Gastrocnemius medialis (tissue), 4 donors: ENCODE results near the gene ST6GALNAC4. TPM values are rescaled to one million over a fixed set of nuclear protein-coding genes. Genes with fewer than 3 reads are reported as not detected.

Experiments used
- ATAC-seq, 2 donors: fragments of 150-250 bp; one replicate each; pipeline ENCODE4 v1.9.1; 2016
- DNase-seq, 2 donors: peaks; one replicate each; pipeline ENCODE4 v3.0.0-alpha.2; 2019
- H3K27ac ChIP-seq, 4 donors: fragments of 200-600 bp; sonication (generic); 1 replicate in 1 of 4; 2 replicates in 3 of 4; pipeline ENCODE4 v1.5.1; 2016 to 2018; ENCODE audit warnings: mild to moderate bottlenecking in 2 of 4, moderate library complexity in 1 of 4
- H3K27me3 ChIP-seq, 3 donors: fragments of 200-600 bp; sonication (generic) in 2 of 3; 1 replicate in 1 of 3; 2 replicates in 2 of 3; pipeline versions ENCODE4 v1.5.1 to v1.6.0; 2016 to 2019; ENCODE audit warnings: mild to moderate bottlenecking in 1 of 3, moderate library complexity in 1 of 3
- H3K36me3 ChIP-seq, 2 donors: fragments of 200-600 bp; sonication (generic) in 1 of 2; one replicate each; pipeline ENCODE4 v1.5.1; 2017 to 2018
- H3K4me1 ChIP-seq, 2 donors: fragments of 200-600 bp; sonication (generic) in 1 of 2; one replicate each; pipeline ENCODE4 v1.5.1; 2016 to 2017; ENCODE audit warnings: mild to moderate bottlenecking in 2 of 2
- H3K4me3 ChIP-seq, 4 donors: fragments of 200-600 bp; sonication (generic) in 3 of 4; 1 replicate in 1 of 4; 2 replicates in 3 of 4; pipeline ENCODE4 v1.5.1; 2016 to 2019; ENCODE audit warnings: mild to moderate bottlenecking in 2 of 4
- H3K9me3 ChIP-seq, 3 donors: fragments of 200-600 bp; sonication (generic) in 2 of 3; 1 replicate in 1 of 3; 2 replicates in 2 of 3; pipeline ENCODE4 v1.5.1; 2016 to 2019
- CTCF ChIP-seq, 5 experiments: fragments of 450-650 bp in 3 of 5; fragments of 200-600 bp in 2 of 5; sonication (generic) in 2 of 5; IDR thresholded peaks in 4 of 5; conservative IDR thresholded peaks in 1 of 5; 1 replicate in 4 of 5; 2 replicates in 1 of 5; pipeline ENCODE4 v1.5.1; 2016 to 2019; ENCODE audit warnings: antibody characterized with exemption in 5 of 5, mild to moderate bottlenecking in 3 of 5, moderate library complexity in 3 of 5
- POLR2A ChIP-seq, 2 donors: fragments of 450-650 bp; IDR thresholded peaks; one replicate each; pipeline ENCODE4 v1.6.1; 2017; ENCODE audit warnings: antibody characterized with exemption in 2 of 2, mild to moderate bottlenecking in 2 of 2, moderate library complexity in 2 of 2
- in situ Hi-C, 4 donors: fragments of 200-750 bp; cut with MboI; loops; one replicate each; pipeline versions ENCODE4 v1.15.0 to v1.8.0; 2017; ENCODE audit warnings: low sequenced_read_pairs in 4 of 4
- intact Hi-C: fragments of 100-400 bp; cut with DNase I; formaldehyde crosslinking; loops from one replicate; pipeline ENCODE4 v1.15.1; 2023; ENCODE audit warnings: low total_unique reads
- total RNA-seq, 4 donors: library from RNA; depleted of rRNA; stranded (reverse); fragments of >200 nt; gene quantifications; one replicate each; pipeline versions ENCODE4 v1.1.0 to v1.2.3, GENCODE V29; 2016

The ST6GALNAC4 gene
- total RNA-seq, 4 donors from 2014 or later: 11.2 to 48.4 (median 23.6) TPM

GRCh38 chr9:127927201-127927987, 10.6 kb upstream of the ST6GALNAC4 start:
- DNase-seq: no peak
- Histone ChIP-seq H3K36me3 (no peaks in the 10 kb centered on the region), H3K4me3 (no peak overlapping the region), H3K9me3 (no peaks in the 10 kb centered on the region), H3K27ac (no peak overlapping the region), H3K27me3 (peaks cover 35 to 46% (median 41%) of the 10 kb centered on the region in 3 donors), H3K4me1 (peaks cover 12 to 18% of the 10 kb centered on the region in 2 donors)
- ATAC-seq: no peak
- intact Hi-C loops: loop anchor here (10.0 kb wide), 1 partner anchor 423 kb away; no protein-coding TSS in a partner anchor
- in situ Hi-C loops: loop anchor here in 2 of 4 donors (10.0 kb wide), 2 partner anchors 193 to 333 kb away; partner anchors contain the start of gene TOR2A (in 1 of the 2)
- no peak for TF ChIP-seq POLR2A (IDR thresholded peaks at IDR 0.05)
- TF ChIP-seq CTCF (IDR thresholded peaks at IDR 0.05 in 4 of 5, conservative IDR thresholded peaks at IDR 0.05 in 1 of 5): no peak

DNA sequence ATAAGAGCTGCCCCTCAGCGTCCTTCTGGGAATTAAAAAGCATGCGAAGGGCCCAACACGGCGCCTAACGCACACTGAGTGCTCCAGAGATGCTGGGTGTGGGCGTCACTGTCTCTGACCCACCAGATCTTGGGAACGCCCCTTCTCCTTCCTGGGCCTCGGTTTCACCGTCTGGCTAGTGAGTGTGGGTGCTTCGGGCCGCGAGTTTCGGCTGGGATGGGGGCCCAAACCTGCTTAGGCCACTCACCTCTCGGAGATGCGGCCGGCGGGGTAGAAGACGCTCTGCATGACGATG, 10.0 kb upstream of the ST6GALNAC4 start:
- TF ChIP-seq POLR2A (IDR thresholded peaks at IDR 0.05) (no peak), CTCF (IDR thresholded peaks at IDR 0.05 in 4 of 5, conservative IDR thresholded peaks at IDR 0.05 in 1 of 5) (no peak)

GRCh38 chr9:127925959-127926905, 9.4 kb upstream of the ST6GALNAC4 start:
- Histone ChIP-seq H3K27me3 (peaks cover 35 to 46% (median 41%) of the 10 kb centered on the region in 3 donors), H3K9me3 (no peaks in the 10 kb centered on the region), H3K4me1 (peaks cover 16 to 24% of the 10 kb centered on the region in 2 donors), H3K27ac (no peak overlapping the region), H3K36me3 (no peaks in the 10 kb centered on the region), H3K4me3 (no peak overlapping the region)
- intact Hi-C loops: loop anchor here (10.0 kb wide), 1 partner anchor 421 kb away; no protein-coding TSS in a partner anchor
- in situ Hi-C loops: loop anchor here in 2 of 4 donors (10.0 kb wide), 2 partner anchors 191 to 331 kb away; partner anchors contain the start of gene TOR2A (in 1 of the 2)
- ATAC-seq: no peak
- no peak for DNase-seq
- TF ChIP-seq POLR2A (IDR thresholded peaks at IDR 0.05) (no peak), CTCF (IDR thresholded peaks at IDR 0.05 in 4 of 5, conservative IDR thresholded peaks at IDR 0.05 in 1 of 5) (no peak)

More for the DNA sequence above, 10.0 kb upstream of the ST6GALNAC4 start:
- DNase-seq (no peak), ATAC-seq (no peak)
- Histone ChIP-seq H3K4me1 (peaks cover 14 to 20% of the 10 kb centered on the region in 2 donors), H3K9me3 (no peaks in the 10 kb centered on the region), H3K27me3 (peaks cover 35 to 46% (median 41%) of the 10 kb centered on the region in 3 donors), H3K27ac (no peak overlapping the region), H3K4me3 (no peak overlapping the region), H3K36me3 (no peaks in the 10 kb centered on the region)
- intact Hi-C loops: loop anchor here (10.0 kb wide), 1 partner anchor 422 kb away; no protein-coding TSS in a partner anchor
- in situ Hi-C loops: loop anchor here in 2 of 4 donors (10.0 kb wide), 2 partner anchors 192 to 332 kb away; partner anchors contain the start of gene TOR2A (in 1 of the 2)

DNA sequence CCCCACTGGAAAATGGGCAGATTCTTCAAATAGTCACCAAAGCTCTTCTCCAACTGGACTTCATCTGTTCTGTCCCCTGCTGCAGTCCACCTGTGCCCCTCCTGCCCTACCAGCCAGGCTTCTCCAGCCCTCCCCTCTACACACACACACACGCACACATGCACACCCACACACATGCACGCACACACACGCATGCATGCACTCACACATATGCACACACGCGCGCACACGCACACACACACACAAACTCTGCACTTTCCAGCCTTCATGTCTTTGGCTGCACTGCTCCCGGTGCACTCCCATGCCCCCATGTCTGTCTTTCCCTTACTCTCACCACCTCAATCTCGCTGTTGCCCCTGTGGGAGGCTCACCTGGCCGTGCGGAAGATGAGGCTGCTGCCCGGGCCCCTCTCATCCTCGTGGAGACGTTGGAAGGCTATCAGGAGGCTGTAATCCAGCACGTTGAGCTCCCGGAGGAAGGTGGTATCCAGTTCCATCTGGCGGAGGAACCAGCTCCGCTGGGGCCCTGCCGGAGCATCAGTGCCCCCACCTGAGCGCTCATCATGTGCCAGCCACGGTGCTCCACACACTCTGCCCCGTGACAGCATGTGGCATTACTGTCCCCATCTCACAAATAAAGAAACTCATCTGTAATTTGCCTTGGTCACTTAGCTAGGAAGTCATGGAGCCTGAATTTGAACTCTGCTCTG, 8.0 kb upstream of the ST6GALNAC4 start:
- DNase-seq (no peak), ATAC-seq (no peak)
- in situ Hi-C loops (loop anchor here (5.0 to 25.0 kb wide), 4 partner anchors 190 to 688 kb away; partner anchors contain the start of gene TOR2A (in 1 of the 4)), intact Hi-C loops (loop anchor here (10.0 kb wide), 1 partner anchor 420 kb away; no protein-coding TSS in a partner anchor)
- Histone ChIP-seq H3K4me3 (no peak overlapping the region), H3K4me1 (peaks cover 9 to 17% of the 10 kb centered on the region in 2 donors), H3K27me3 (peaks cover 34 to 38% (median 35%) of the 10 kb centered on the region in 3 donors), H3K27ac (no peak overlapping the region), H3K36me3 (no peaks in the 10 kb centered on the region), H3K9me3 (no peaks in the 10 kb centered on the region)
- no peak for TF ChIP-seq CTCF (IDR thresholded peaks at IDR 0.05 in 4 of 5, conservative IDR thresholded peaks at IDR 0.05 in 1 of 5)
- TF ChIP-seq POLR2A (IDR thresholded peaks at IDR 0.05): no peak
